Measurements from ENCODE around the gene GMEB1. TPM values are rescaled to one million over a fixed set of nuclear protein-coding genes. Genes with fewer than 3 reads are reported as not detected.
"Not testable (repeated sequence)": the region's sequence is repeated elsewhere in the genome, so short reads cannot be mapped to it uniquely, and the experiment has no call there.

Gene GMEB1
- total RNA-seq, 2 donors from 2014 or later: 4.7 to 15.5 TPM

- Histone ChIP-seq H3K27me3 (replicated peaks; ENCODE audit: insufficient read depth) (no peaks in the 10 kb centered on the region), H3K4me1 (ENCODE audit: control insufficient read depth in 1 of 2, low read depth in 2 of 2) (no peaks in the 10 kb centered on the region), H3K9me3 (no peaks in the 10 kb centered on the region), H3K36me3 (peaks cover 12% of the 10 kb centered on the region), H3K27ac (no peak overlapping the region), H3K4me3 (no peak overlapping the region)
- DNase-seq (ENCODE audit: low spot score): no peak
- no peak for ATAC-seq (ENCODE audit: insufficient number of reproducible peaks, low FRiP score, low read depth)
- TF ChIP-seq CTCF (IDR thresholded peaks at IDR 0.05): no peak
Measured at GRCh38 chr1:28716336-28716735, 47.8 kb downstream of the GMEB1 start.

- no peak for ATAC-seq (ENCODE audit: insufficient number of reproducible peaks, low FRiP score, low read depth)
- H3K27ac ChIP-seq: no peak overlapping the region
- DNase-seq (ENCODE audit: low spot score): no peak
- H3K4me3 ChIP-seq: no peak overlapping the region
- no peaks in the 10 kb centered on the region for H3K4me1 ChIP-seq (ENCODE audit: control insufficient read depth in 1 of 2, low read depth in 2 of 2)
- TF ChIP-seq CTCF (IDR thresholded peaks at IDR 0.05): no peak
- H3K36me3 ChIP-seq: peaks cover 12% of the 10 kb centered on the region
- no peaks in the 10 kb centered on the region for H3K9me3 ChIP-seq
- no peaks in the 10 kb centered on the region for H3K27me3 ChIP-seq (replicated peaks; ENCODE audit: insufficient read depth)
Measured at GRCh38 chr1:28718166-28718565, 49.6 kb downstream of the GMEB1 start.

- no peaks in the 10 kb centered on the region for H3K4me1 ChIP-seq (ENCODE audit: control insufficient read depth in 1 of 2, low read depth in 2 of 2)
- peaks cover 12% of the 10 kb centered on the region for H3K36me3 ChIP-seq
- DNase-seq (ENCODE audit: low spot score): no peak
- TF ChIP-seq CTCF (IDR thresholded peaks at IDR 0.05): no peak
- H3K9me3 ChIP-seq: no peaks in the 10 kb centered on the region
- H3K27ac ChIP-seq: no peak overlapping the region
- H3K4me3 ChIP-seq: no peak overlapping the region
- ATAC-seq (ENCODE audit: insufficient number of reproducible peaks, low FRiP score, low read depth): no peak
- no peaks in the 10 kb centered on the region for H3K27me3 ChIP-seq (replicated peaks; ENCODE audit: insufficient read depth)
Measured at GRCh38 chr1:28718586-28719331, 50.2 kb downstream of the GMEB1 start.

GRCh38 chr1:28719332-28719619, 50.7 kb downstream of the GMEB1 start:
- no peaks in the 10 kb centered on the region for H3K9me3 ChIP-seq
- no peak for DNase-seq (ENCODE audit: low spot score)
- TF ChIP-seq CTCF (IDR thresholded peaks at IDR 0.05): no peak
- H3K4me3 ChIP-seq: no peak overlapping the region
- no peak for ATAC-seq (ENCODE audit: insufficient number of reproducible peaks, low FRiP score, low read depth)
- H3K36me3 ChIP-seq: peaks cover 8% of the 10 kb centered on the region
- no peaks in the 10 kb centered on the region for H3K4me1 ChIP-seq (ENCODE audit: control insufficient read depth in 1 of 2, low read depth in 2 of 2)
- no peaks in the 10 kb centered on the region for H3K27me3 ChIP-seq (replicated peaks; ENCODE audit: insufficient read depth)
- no peak overlapping the region for H3K27ac ChIP-seq

GRCh38 chr1:28720376-28720775, 51.8 kb downstream of the GMEB1 start:
- Histone ChIP-seq H3K9me3 (no peaks in the 10 kb centered on the region), H3K27me3 (replicated peaks; ENCODE audit: insufficient read depth) (no peaks in the 10 kb centered on the region), H3K27ac (no peak overlapping the region), H3K4me1 (ENCODE audit: control insufficient read depth in 1 of 2, low read depth in 2 of 2) (no peaks in the 10 kb centered on the region), H3K4me3 (no peak overlapping the region), H3K36me3 (no peaks in the 10 kb centered on the region)
- DNase-seq (ENCODE audit: low spot score) (no peak), ATAC-seq (ENCODE audit: insufficient number of reproducible peaks, low FRiP score, low read depth) (no peak)
- TF ChIP-seq CTCF (IDR thresholded peaks at IDR 0.05): no peak

GRCh38 chr1:28721927-28722326, 53.3 kb downstream of the GMEB1 start:
- ATAC-seq (ENCODE audit: insufficient number of reproducible peaks, low FRiP score, low read depth); H3K4me1 ChIP-seq (ENCODE audit: control insufficient read depth in 1 of 2, low read depth in 2 of 2); DNase-seq (ENCODE audit: low spot score); H3K36me3 ChIP-seq; H3K9me3 ChIP-seq; H3K4me3 ChIP-seq; H3K27me3 ChIP-seq (replicated peaks; ENCODE audit: insufficient read depth); H3K27ac ChIP-seq: not testable (repeated sequence)

GRCh38 chr1:28725365-28725764, 56.8 kb downstream of the GMEB1 start:
- H3K27ac ChIP-seq; H3K4me3 ChIP-seq; ATAC-seq (ENCODE audit: insufficient number of reproducible peaks, low FRiP score, low read depth); H3K9me3 ChIP-seq; H3K36me3 ChIP-seq; H3K4me1 ChIP-seq (ENCODE audit: control insufficient read depth in 1 of 2, low read depth in 2 of 2); DNase-seq (ENCODE audit: low spot score); H3K27me3 ChIP-seq (replicated peaks; ENCODE audit: insufficient read depth): not testable (repeated sequence)
